M059J (cell line): ENCODE results near the gene EPHA10. TPM values are rescaled to one million over a fixed set of nuclear protein-coding genes. Genes with fewer than 3 reads are reported as not detected.
"Not testable (repeated sequence)": the region's sequence is repeated elsewhere in the genome, so short reads cannot be mapped to it uniquely, and the experiment has no call there.

Experiments used
- DNase-seq: peaks from one replicate; pipeline ENCODE4 v3.0.0-alpha.2; 2012; ENCODE audit warnings: low read depth
- total RNA-seq: library from RNA; depleted of rRNA; stranded (reverse); fragments of >200 nt; shearing (Covaris generic); gene quantifications from 2 replicates; pipeline ENCODE4 v1.2.3, GENCODE V29; 2014

The EPHA10 gene
- total RNA-seq, 1 experiment from 2014 or later = not detected

DNA sequence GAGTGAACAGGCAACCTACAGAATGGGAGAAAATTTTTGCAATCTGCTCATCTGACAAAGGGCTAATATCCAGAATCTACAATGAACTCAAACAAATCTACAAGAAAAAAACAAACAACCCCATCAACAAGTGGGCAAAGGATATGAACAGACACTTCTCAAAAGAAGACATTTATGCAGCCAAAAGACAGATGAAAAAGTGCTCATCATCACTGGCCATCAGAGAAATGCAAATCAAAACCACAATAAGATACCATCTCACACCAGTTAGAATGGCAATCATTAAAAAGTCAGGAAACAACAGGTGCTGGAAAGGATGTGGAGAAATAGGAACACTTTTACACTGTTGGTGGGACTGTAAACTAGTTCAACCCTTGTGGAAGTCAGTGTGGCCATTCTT is 6.5 kb upstream of the EPHA10 start:
- not testable (repeated sequence) for DNase-seq

DNA sequence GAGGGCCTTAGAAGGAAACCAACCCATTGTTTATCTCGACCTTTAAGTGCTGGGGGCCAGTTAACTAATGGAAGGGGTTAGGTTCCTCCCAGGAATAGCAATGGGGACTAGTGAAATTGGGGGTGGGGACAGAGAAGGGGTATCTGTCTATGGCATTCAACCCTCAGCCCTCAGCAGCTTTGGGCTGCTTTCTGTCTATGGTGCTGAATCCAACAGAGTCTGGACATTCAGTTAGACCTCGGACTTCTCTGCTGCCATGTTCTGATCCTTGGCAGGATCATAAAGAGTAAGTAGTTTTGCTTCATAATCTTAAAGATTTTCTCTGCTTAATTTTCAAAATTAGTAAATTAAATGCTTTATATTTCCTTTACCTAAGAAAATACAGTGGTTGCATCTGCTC is 2.6 kb upstream of the EPHA10 start:
- no peak for DNase-seq

DNA sequence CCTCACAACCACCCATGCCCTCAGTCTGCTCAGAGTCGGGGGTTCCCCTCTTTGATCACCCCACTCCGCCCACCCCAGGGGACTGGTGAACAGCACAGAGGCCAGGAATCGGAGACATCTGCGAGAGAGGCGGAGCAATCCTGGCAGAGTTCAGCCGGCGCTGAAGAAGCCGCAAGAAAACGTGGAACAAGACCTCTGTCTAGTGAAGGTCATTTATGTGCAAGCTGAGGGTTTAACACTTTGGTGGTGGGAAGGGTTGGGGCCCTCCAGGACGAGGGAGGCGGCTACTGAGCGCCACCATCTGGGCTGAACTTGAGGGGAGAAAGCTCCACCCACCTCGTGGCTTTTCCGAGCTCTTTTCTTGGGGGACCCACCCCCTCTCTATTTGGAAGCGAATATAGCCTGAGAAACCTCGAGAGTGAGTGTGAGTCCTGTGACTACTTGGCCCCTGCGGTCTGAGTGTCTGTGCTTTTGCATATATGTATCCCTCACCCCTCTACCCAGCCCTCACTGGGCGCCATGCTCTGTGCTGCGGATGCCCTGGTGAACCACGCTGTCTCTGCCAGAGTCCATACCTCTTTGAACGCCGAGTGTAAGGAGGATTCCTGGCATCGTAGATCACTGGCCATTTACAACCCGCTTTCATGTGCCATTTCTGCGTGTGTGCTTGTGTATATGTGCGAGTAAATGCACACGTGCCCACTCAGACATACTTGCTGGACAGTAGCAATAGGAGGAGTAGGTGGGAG is 1.2 kb upstream of the EPHA10 start:
- peak; percentile 19 for DNase-seq

DNA sequence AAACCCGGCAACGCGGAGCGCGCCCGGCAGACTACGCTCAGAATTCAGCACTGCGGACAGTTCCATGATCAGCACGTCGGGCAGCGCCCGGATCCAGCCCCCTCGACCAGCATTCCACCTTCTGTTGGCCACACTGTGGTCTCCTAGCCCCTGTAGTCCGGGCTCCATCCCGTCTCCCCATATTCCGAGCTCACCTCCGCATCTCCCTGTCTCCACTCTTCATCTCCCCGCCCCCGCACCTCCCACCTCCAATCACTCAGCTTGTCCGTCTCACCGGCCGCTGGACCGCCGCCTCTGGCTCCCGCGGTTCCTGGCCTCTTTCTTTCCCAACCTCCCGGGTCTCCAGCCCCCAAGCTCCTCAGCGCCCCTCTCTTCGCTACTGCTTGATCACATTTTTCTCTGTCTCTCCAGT is 500 bp downstream of the EPHA10 start:
- DNase-seq = no peak

DNA sequence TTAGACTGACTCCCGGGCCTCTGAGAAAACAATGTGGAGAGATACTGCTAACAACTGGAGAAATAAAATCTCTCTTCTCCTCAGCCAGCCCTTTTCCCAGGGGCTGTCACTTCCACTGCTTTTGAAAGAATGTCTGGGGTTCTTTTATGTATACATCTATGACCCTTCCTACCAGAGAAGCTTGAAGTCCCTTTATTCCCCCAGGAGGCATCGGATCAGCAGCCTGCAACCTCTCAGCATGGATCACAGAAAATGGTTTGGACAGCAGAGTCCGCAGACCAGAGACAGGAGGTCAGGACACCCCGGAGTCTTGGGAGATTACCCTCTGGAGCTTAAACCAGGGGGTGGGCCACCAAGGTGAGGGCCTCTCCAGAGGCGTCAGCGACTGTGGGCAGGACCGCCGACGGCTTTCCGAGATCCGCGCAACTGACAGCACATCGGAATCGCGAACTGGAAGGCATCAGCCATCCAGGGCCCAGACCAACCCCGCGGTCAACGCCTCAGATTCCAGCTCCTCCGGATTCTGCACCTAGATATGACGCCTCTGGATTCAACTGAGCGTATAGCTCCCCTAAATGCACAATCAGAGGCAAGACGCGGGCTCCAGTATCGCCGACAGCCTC is 1.0 kb downstream of the EPHA10 start:
- no peak for DNase-seq

DNA sequence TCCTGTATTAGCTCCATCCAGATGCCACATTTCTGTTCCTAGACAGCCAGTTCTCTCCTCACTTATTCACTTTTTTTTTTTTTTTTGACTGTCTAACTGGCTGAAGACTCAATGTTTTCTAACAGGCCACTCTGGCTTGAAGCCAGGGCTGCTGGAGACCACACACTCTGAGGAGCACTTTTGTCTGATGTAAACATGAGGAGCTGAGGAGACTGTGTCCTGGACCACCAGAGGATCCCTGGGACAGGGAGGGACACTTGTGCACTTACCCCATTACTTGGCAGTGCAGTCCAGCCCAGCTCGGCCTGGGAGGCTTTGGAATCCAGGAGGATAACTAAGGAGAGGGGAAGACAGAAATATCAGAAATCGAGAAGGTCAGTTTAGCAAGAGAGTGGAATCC is 2.4 kb downstream of the EPHA10 start:
- DNase-seq = no peak

DNA sequence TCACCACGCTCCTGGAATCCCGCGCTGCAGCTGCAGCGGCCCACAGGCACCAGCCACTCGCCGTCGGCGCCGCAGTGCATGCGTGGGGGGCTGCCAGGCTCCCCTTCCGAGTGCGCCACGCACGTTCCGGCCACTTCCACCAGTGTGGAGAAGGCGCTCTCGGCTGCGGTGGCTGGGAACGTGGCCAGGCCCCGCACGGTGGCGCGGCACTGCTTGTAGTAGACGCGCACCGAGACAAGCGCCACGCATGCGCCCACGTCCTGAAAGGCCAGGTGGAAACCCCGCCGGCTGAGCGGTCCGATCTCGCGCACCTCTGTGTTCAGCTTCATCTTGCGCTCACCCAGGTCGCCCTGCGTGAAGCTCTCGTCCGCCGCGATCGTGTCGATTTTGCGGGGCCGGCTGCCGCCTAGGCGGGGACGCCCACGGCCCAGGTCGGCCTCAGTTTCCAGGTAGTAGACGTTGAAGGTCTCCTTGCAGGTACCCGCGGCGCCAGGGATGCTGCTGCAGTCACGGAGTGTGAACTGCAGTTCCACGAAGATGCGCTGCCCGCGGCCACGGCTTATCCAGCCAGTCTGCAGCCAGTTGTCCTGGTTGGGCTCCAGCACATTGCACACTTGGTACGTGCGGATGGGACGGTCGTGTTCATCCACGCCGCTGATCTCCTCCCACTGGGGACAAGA is 3.4 kb downstream of the EPHA10 start:
- no peak for DNase-seq

DNA sequence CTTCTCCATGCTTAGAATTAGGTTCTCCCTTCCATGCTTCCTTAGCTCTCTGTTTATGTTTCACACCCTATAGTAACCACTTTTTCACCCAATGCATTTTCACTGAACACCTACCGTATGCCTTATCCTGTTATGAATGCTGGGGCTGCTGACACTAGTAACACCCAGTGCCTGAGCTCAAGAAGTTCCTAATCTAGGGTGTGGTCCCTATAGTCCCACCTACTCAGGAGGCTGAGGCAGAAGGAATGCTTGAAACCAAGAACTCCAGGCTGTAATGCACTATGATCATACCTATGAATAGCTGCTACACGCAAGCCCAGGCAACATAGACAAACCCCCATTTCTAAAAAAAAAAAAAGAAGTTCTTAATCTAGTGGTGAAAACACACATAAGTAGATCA is 5.5 kb downstream of the EPHA10 start:
- no peak for DNase-seq

DNA sequence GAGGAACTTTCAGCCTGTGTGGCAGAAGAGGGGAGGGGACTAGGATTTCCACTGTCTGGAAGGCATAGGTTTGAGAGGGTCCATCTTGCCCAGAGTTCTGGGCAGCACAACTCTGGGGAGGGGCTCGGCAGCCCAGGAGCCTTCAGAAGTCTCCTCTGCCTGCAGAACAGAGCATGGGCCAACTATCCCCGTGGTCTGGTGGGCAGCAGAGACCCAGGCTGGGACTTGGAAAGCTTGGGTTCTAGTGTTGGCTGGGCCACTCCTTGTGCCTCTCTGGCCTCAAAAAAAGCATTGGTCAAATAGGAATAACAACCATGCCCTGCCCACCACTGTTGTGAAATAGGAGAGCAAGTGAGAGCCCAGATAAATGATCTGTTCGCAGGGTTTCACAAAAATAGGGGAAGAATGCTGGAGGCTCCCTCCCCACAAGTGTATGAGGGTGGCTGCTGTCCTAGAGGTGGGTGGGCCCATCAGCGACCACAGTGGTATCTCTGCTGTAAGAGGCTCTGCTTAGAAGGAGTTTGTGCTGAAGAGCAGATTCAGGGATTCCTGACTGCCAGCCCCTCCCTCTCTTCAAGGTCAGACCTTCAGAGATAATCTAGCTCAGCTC is 8.9 kb downstream of the EPHA10 start:
- DNase-seq = no peak

DNA sequence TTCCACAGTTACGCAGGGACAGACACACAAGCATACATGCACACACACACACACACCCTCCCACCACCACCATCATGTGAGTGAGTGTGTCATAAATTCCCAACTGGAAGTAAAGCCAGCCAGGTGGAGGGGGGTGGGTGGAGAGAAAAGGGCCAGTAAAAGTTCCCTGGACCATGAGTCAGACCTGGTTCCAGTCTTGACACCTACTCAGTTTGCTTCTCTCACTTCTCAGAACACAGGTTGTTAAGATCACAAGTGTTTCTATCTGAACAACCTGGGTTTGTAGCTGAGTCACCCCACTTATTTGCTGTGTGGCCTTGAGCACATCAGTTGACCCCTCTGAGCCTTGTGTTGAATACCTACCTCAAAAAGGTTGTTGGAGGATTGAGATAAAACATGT is 9.6 kb downstream of the EPHA10 start:
- DNase-seq = peak; percentile 43

DNA sequence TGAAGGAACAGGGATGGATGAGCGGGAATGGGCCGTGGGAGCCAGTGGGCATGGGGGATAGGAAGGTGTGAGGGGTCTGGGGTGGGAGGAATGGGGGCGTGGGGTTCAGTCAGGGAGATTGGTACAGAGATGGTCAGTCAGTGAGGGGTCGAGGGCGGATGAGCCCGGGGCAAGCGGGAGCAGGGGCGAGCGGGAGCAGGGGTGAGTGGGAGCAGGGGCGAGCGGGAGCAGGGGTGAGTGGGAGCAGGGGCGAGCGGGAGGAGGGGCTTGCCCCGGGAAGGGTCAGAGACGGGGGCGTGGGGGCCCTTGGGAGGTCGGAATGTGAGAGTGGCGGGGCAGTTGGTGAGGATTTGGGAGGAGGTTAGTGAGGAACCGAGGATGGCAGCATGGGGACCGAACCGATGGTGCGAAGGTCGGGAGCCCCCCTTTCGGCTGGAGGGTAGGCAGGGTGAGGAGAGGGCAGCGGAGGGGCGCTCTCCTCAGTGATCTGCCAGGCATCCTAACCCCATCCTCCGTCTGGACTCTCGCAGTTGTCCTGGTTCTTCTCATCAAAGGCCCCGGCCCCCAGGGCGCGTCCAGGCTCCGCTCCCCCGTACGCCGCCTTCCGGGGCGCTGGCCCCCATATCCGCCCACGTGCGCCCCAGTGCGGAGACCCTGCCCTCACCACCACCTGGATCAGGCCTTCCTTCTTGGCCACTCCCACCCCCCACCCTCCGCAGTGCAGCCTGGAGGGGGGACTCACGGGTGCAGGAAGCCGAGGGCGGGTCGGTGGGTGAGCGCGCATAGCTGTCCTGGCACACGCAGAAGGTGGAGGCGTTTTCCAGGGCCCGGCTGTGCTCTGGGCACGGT is 11.2 kb downstream of the EPHA10 start:
- no peak for DNase-seq

DNA sequence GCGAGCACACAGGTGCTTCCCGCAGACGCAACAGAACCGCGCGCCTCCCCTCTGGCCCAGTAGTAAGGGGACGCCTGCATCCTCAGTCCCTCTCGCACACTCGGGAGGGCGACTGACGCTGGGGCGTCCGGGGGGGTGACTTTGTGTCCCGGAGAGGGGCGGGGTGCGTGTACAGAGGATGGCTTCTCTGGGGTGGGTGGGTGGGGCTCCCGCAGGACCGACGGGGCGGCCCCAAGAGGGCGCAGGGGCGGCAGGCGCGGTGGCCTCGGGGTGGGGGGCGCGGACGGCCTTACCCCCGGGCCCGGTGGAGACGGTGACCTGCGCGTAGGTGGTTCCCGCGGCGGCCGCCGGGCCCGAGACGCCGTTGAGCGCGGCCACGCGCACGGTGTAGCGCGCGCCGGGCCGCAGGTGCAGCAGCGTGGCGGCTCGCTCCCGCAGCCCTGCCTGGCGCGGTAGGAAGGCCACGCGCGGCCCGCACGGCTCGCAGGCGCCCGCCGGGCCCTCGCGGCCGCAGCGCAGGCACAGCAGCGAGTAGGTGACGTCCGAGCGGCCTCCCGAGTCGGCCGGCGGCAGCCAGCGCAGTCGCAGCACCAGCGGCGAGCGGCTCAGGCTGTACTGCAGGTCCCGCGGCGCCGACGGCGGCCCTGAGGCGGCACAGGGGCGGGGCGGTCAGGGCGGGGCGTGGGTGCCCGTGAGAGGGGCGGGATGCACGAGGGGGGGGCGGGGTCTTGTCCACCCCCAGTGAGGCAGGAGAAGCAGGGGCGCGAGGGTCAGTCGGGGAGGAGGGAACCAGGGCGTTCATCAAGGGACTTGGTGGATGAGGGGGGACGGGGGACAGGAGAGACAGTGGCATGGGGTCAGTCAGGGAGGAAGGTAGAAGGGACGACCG is 12.1 kb downstream of the EPHA10 start:
- no peak for DNase-seq

DNA sequence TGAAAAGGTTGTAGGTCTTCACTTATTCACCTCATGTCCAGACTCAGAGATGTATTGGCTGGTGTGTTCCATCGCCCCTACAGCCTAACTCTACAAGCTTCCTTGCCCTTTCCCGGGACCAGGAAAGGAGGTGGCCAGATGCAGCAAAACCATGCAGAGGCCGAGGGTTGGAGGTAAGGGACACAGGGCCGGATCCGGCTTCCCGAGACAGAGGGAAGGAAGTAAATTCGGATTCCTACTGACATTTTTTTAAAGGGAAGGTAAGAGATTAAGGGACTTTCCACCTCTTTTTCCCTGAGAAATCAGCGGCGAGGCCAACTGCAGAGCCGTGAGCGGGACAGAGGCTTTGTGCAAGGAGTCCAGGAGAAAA is 12.7 kb downstream of the EPHA10 start:
- DNase-seq = no peak

DNA sequence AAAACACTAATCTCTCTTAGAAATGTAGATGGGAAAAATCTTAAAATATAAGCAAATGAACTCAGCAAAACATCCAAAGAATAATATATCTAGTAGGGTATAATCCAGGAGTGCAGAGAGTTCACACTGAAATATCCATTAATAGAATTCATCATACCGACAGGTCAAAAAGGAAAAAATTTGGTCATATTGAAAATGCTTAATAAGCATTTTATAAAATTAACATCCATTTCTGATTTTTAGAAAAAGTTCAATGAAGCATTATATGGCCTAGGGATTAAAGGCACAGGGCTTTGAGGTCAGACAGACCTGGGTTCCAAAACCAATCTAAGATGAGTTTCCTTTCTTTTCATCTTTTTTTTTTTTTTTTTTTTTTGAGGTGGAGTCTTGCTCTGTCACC is 16.4 kb downstream of the EPHA10 start:
- DNase-seq = no peak

DNA sequence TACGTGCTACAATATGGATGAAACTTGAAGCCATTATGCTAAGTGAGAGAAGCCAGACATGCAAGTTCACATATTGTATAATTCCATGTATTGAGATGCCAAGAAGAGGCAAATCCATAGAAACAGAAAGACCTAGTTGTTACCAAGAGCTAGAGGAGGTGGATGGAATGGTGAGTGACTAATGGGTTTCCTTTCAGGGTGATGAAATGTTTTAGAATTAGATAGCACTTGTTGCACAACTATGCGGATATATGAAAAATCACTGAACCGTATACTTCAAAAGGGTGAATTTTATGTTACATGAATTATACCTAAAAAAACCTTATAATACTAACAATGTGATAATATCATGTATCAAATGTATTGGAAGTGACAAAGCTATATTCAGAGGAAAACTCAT is 18.1 kb downstream of the EPHA10 start:
- no peak for DNase-seq

DNA sequence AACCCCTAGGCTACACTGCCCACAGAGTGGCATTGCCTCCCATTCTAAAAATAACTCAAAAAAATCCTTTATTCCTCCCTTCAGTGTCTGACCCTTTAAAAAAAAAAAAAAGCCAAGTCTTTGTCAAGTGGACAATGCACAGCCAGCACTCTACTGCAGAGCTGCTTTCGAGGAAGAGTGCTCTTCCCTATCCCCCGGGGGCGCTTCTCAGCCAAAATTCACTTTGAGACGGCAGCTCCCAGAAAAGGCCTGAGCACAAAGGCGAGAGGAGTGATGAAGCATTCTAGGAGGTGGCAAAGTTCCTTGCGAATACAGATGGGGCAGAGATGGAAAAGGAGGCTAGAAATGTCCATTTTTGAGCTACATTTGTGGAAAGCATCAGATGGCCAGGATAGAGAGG is 23.3 kb downstream of the EPHA10 start:
- DNase-seq = no peak

DNA sequence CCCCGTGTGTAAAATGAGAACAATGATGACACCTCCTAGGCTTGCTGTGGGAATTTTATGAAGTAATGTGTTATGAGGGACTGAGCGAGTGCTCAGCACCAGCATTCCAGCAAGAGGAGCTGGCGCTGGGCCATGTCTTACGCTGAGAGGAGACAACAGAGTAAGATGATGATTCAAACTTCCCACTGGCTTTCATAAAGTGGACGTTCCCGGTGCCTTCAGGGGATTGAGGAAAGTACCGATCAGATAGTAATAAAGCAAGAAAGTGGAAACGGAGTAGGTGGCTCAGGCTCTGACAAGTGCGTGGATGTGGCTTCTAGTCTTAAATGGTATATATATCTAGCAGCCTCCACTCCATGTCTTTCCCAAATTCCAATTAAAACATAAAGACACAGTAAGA is 23.8 kb downstream of the EPHA10 start:
- DNase-seq = peak; percentile 81

DNA sequence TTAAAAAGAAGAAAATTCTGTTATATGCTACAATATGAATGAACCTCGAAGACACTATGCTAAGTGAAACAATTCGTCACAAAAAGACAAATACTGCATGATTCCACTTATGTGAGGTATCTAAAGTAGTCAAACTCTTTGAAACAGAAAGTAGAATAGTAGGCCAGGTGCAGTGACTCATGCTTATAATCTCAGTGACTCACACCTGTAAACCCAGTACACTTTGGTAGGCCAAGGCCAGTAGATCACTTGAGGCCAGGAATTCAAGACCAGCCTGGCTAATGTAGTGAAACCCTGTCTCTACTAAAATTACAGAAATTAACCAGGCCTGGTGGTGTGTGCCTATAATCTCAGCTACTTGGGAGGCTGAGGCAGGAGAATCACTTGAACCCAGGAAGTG is 25.7 kb downstream of the EPHA10 start:
- peak; percentile 78 for DNase-seq

DNA sequence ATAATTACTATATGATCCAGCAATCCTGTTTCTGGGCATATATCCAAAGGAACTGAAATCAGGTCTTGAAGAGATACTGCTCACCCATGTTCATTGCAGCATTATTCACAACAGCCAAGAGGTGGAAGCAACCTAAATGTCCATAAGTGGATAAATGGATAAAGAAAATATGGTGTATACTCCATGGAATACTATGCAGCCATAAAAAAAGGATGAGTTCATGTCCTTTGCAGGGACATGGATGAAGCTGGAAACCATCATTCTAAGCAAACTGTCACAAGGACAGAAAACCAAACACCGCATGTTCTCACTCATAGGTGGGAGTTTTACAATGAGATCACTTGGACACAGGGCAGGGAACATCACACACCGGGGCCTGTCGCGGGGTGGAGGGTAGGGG is 26.3 kb downstream of the EPHA10 start:
- DNase-seq = not testable (repeated sequence)

DNA sequence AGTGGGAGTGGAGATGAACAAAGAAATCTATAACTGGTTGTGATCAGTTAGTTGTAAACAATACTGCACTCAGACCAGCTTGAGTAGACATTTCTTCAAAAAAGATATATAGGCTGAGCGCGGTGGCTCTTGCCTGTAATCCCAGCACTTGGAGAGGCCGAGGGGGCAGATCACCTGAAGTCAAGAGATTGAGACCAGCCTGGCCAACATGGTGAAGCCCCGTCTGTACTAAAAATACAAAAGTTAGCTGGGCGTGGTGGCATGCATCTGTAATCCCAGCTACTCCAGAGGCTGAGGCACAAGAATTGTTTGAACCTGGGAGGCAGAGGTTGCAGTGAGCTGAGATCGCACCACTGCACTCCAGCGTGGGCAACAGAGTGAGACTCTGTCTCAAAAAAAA is 26.9 kb downstream of the EPHA10 start:
- not testable (repeated sequence) for DNase-seq
